Measurements from ENCODE around the gene MOB2.

- no peak for TF ChIP-seq POLR2A (IDR thresholded peaks at IDR 0.05)
- TF ChIP-seq, protein P1, sequence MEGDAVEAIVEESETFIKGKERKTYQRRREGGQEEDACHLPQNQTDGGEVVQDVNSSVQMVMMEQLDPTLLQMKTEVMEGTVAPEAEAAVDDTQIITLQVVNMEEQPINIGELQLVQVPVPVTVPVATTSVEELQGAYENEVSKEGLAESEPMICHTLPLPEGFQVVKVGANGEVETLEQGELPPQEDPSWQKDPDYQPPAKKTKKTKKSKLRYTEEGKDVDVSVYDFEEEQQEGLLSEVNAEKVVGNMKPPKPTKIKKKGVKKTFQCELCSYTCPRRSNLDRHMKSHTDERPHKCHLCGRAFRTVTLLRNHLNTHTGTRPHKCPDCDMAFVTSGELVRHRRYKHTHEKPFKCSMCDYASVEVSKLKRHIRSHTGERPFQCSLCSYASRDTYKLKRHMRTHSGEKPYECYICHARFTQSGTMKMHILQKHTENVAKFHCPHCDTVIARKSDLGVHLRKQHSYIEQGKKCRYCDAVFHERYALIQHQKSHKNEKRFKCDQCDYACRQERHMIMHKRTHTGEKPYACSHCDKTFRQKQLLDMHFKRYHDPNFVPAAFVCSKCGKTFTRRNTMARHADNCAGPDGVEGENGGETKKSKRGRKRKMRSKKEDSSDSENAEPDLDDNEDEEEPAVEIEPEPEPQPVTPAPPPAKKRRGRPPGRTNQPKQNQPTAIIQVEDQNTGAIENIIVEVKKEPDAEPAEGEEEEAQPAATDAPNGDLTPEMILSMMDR (IDR thresholded peaks at IDR 0.05), result no peak
- peak in 1 of 2 donors; percentile 44 for TF ChIP-seq POLR2AphosphoS5 (IDR thresholded peaks at IDR 0.05; ENCODE audit: insufficient read depth in 1 of 2, low read depth in 1 of 2)
Observed at GRCh38 chr11:1486054-1486825, at the start of gene MOB2.

Data from vagina (tissue), 2 donors.